ENCODE measurements around the gene TNS1. TPM values are rescaled to one million over a fixed set of nuclear protein-coding genes. Genes with fewer than 3 reads are reported as not detected.

The TNS1 gene
- total and polyA plus RNA-seq, 7 experiments from 2014 or later, result 0.50 to 5.0 (median 0.81) TPM; not detected in 2

DNA sequence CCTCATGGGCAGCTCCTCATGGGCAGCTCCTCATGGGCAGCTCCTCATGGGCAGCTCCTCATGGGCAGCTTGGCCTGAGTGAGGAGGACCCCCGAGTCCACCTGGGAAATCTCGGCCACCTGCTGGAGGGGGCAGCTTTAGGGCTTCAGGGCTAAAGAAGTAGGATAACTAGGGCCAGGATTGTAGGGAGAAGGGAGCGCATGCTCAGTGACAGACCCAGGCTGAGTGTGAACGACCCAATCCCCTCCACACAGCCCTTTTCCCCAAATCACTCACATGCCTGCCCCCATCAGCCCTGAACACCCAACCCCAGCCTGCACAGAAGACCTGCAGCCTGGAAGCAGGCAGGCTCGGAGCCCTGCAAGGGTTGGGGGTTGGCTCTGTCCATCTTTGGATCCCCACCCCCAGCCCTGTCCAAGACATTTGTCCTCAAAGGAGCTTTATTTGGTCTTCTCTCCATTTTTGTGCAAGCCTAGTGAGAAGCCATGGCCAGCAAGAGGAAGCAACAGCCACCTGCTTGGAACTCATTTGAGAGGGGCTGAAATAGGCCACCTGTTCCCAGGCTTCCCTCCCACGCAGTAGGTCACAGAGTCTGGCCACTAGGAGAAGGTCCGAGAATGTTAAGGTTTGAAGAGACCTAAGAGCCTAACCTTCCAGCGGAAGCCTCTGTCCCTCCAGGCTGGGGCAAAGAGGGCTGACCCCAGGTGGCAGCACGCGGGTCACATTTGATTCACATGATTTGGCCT, 249.9 kb downstream of the TNS1 start:
- H3K4me1 ChIP-seq (ENCODE audit: control insufficient read depth in 2 of 2, insufficient read depth in 2 of 2, low read length in 2 of 2), result peaks cover 0 to 26% of the 10 kb centered on the region in 2 donors
- Mint-ChIP-seq H3K27me3 (peaks cover 0 to 11% (median 0%) of the 10 kb centered on the region in 5 donors), H3K27ac (no peak overlapping the region), H3K9me3 (peaks cover 0 to 1% (median 0%) of the 10 kb centered on the region in 11 donors), H3K36me3 (peaks cover 0 to 4% (median 0%) of the 10 kb centered on the region in 5 donors), H3K4me3 (no peak overlapping the region), H3K4me1 (peaks cover 18 to 36% (median 25%) of the 10 kb centered on the region in 7 donors)
- no peak for ATAC-seq
- POLR2A ChIA-PET, result interaction anchor here (0.7 kb wide), 1 partner anchor 1086 kb away, joined by 3 read pairs; no protein-coding TSS in a partner anchor
- intact Hi-C loops (cut with micrococcal nuclease), result no loop called here
- no peaks in the 10 kb centered on the region for H3K36me3 ChIP-seq (ENCODE audit: control insufficient read depth in 2 of 3, insufficient read depth in 3 of 3, low read length in 3 of 3)
- no peaks in the 10 kb centered on the region for H3K9me3 ChIP-seq (ENCODE audit: control insufficient read depth in 2 of 3, low read length in 3 of 3)
- H3K27me3 ChIP-seq (ENCODE audit: control insufficient read depth in 2 of 2, insufficient read depth in 2 of 2, low read length in 2 of 2), result no peaks in the 10 kb centered on the region
- CTCF ChIA-PET, result no interaction called here
- no peak overlapping the region for H3K4me3 ChIP-seq (ENCODE audit: low read length)
- DNase-seq, result no peak
- H3K27ac ChIP-seq (ENCODE audit: low read depth, low read length), result no peak overlapping the region

DNA sequence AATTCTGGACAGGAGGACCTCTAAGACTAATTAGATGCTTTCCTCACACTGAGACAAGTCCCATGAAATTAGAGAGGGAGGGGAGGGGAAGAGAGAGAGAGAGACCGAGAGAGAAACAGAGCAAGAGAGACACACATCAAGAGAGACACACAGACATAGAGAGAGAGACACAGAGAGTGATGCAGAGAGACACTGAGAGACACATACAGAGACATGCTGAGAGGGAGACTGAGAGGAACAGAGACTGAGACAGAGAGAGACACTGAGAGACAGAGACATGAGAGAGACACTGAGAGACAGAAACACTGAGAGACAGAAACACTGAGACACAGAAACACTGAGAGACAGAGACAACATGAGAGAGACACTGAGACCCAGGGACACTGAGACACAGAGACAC, 250.8 kb downstream of the TNS1 start:
- H3K4me3 ChIP-seq (ENCODE audit: low read length), result no peak overlapping the region
- intact Hi-C loops (cut with micrococcal nuclease), result no loop called here
- no peak overlapping the region for H3K4me3 Mint-ChIP-seq
- H3K4me1 ChIP-seq (ENCODE audit: control insufficient read depth in 2 of 2, insufficient read depth in 2 of 2, low read length in 2 of 2), result peaks cover 0 to 26% of the 10 kb centered on the region in 2 donors
- ATAC-seq (no peak), DNase-seq (no peak)
- H3K9me3 ChIP-seq (ENCODE audit: control insufficient read depth in 2 of 3, low read length in 3 of 3), result no peaks in the 10 kb centered on the region
- H3K27me3 ChIP-seq (ENCODE audit: control insufficient read depth in 2 of 2, insufficient read depth in 2 of 2, low read length in 2 of 2), result no peaks in the 10 kb centered on the region
- ChIA-PET CTCF (no interaction called here), POLR2A (no interaction called here)
- H3K27ac Mint-ChIP-seq, result peak overlapping the region in 1 of 9 donors; percentile 71
- peaks cover 0 to 1% (median 0%) of the 10 kb centered on the region in 11 donors for H3K9me3 Mint-ChIP-seq
- peaks cover 0 to 6% (median 0%) of the 10 kb centered on the region in 5 donors for H3K27me3 Mint-ChIP-seq
- H3K36me3 ChIP-seq (ENCODE audit: control insufficient read depth in 2 of 3, insufficient read depth in 3 of 3, low read length in 3 of 3), result no peaks in the 10 kb centered on the region
- H3K36me3 Mint-ChIP-seq, result peaks cover 0 to 4% (median 0%) of the 10 kb centered on the region in 5 donors
- peaks cover 15 to 34% (median 22%) of the 10 kb centered on the region in 7 donors for H3K4me1 Mint-ChIP-seq
- no peak overlapping the region for H3K27ac ChIP-seq (ENCODE audit: low read depth, low read length)

DNA sequence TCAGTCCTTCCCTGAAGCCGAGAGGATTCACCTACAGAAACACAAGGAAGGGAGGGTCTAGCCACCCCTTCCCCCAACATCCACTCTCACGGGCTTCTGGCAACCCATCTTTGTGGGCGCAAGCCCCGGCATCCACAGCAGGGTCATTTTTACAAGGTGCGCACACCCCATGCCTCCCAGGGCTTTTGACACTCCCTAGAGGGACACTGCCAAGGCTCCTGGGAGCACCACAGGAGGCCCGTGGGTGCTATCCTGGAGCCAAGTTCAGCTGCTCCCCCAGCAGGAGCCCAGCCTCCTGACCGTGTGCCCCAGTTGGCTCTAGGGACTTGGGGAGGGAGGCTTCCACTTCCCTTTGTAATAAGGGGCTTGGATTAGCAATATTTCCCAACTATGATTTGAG, 251.6 kb downstream of the TNS1 start:
- Mint-ChIP-seq H3K36me3 (peaks cover 0 to 4% (median 0%) of the 10 kb centered on the region in 5 donors), H3K9me3 (peaks cover 0 to 1% (median 0%) of the 10 kb centered on the region in 11 donors), H3K27ac (no peak overlapping the region), H3K27me3 (peaks cover 0 to 4% (median 0%) of the 10 kb centered on the region in 5 donors), H3K4me3 (no peak overlapping the region), H3K4me1 (peaks cover 10 to 28% (median 21%) of the 10 kb centered on the region in 7 donors)
- Histone ChIP-seq H3K27ac (ENCODE audit: low read depth, low read length) (no peak overlapping the region), H3K27me3 (ENCODE audit: control insufficient read depth in 2 of 2, insufficient read depth in 2 of 2, low read length in 2 of 2) (no peaks in the 10 kb centered on the region), H3K4me1 (ENCODE audit: control insufficient read depth in 2 of 2, insufficient read depth in 2 of 2, low read length in 2 of 2) (peaks cover 0 to 19% of the 10 kb centered on the region in 2 donors), H3K9me3 (ENCODE audit: control insufficient read depth in 2 of 3, low read length in 3 of 3) (no peaks in the 10 kb centered on the region), H3K36me3 (ENCODE audit: control insufficient read depth in 2 of 3, insufficient read depth in 3 of 3, low read length in 3 of 3) (no peaks in the 10 kb centered on the region), H3K4me3 (ENCODE audit: low read length) (no peak overlapping the region)
- ATAC-seq (no peak), DNase-seq (no peak)
- CTCF ChIA-PET, result no interaction called here
- POLR2A ChIA-PET, result no interaction called here
- intact Hi-C loops (cut with micrococcal nuclease), result no loop called here

Small RNA genes lying within 50 kb of the gene (microRNA-seq; reads per million reads assigned to microRNA genes)
- gene MIR6809 (ENCODE audit: borderline microRNAs expressed), result not detected

Other genes with a start within 250 kb of the TNS1 start
- 1 to 10 TPM in 4 of 5 experiments, under 1 TPM in 1; 0.40 to 6.6 (median 2.4) TPM for gene RUFY4, start 66.3 kb upstream of the TNS1 start, total RNA-seq
- not detected for gene RUFY4, start 66.3 kb upstream of the TNS1 start, polyA plus RNA-seq
- gene CXCR2, start 123.0 kb upstream of the TNS1 start, total RNA-seq, result 1 to 10 TPM in 1 of 5 experiments, under 1 TPM in 2, not detected in 2; 0.13 to 3.0 (median 0.73) TPM
- not detected for gene CXCR2, start 123.0 kb upstream of the TNS1 start, polyA plus RNA-seq
- 1 to 10 TPM in 1 of 5 experiments, under 1 TPM in 2, not detected in 2; 0.16 to 1.0 (median 0.29) TPM for gene CXCR1, start 164.0 kb upstream of the TNS1 start, total RNA-seq
- under 1 TPM in 1 of 2 donors, not detected in 1; 0.20 TPM for gene CXCR1, start 164.0 kb upstream of the TNS1 start, polyA plus RNA-seq
- 100 to 1,000 TPM; 330 to 694 (median 368) TPM for gene ARPC2, start 214.2 kb upstream of the TNS1 start, total RNA-seq
- 100 to 1,000 TPM; 628 to 638 TPM for gene ARPC2, start 214.2 kb upstream of the TNS1 start, polyA plus RNA-seq